Left lung (tissue), 10 donors: Measurements from ENCODE around the gene CPNE4. TPM values are rescaled to one million over a fixed set of nuclear protein-coding genes. Genes with fewer than 3 reads are reported as not detected.

Experiments
- ATAC-seq: fragments of 200-7000 bp; cut with Tn5 transposase; one replicate; pipeline ENCODE4 v1.9.1; 2020; ENCODE audit warnings: moderate library complexity
- DNase-seq, 4 donors: peaks; one replicate each; pipeline ENCODE4 v3.0.0-alpha.2; 2013 to 2020
- H3K27ac ChIP-seq, 2 donors: fragments of 200-600 bp; sonication (generic) in 1 of 2; one replicate each; pipeline versions ENCODE4 v1.5.0 to v1.8.0; 2020 to 2021
- H3K27me3 ChIP-seq, 2 donors: fragments of 200-600 bp; sonication (generic) in 1 of 2; one replicate each; pipeline versions ENCODE4 v1.5.0 to v1.8.0; 2020 to 2021
- H3K36me3 ChIP-seq, 2 donors: fragments of 200-600 bp; sonication (generic) in 1 of 2; one replicate each; pipeline versions ENCODE4 v1.5.0 to v1.8.0; 2020 to 2021
- H3K4me1 ChIP-seq, 2 donors: fragments of 200-600 bp; one replicate each; pipeline ENCODE4 v1.8.0; 2021
- H3K4me3 ChIP-seq, 2 donors: fragments of 200-600 bp; sonication (generic) in 1 of 2; one replicate each; pipeline versions ENCODE4 v1.5.0 to v1.8.0; 2020 to 2021; ENCODE audit warnings: mild to moderate bottlenecking in 1 of 2
- H3K9me3 ChIP-seq, 2 donors: fragments of 200-600 bp; sonication (generic) in 1 of 2; one replicate each; pipeline versions ENCODE4 v1.5.0 to v1.8.0; 2020 to 2021
- intact Hi-C, 2 donors: fragments of 100-400 bp; cut with DNase I; formaldehyde crosslinking; loops; one replicate each; pipeline versions ENCODE4 v1.11.2 to v1.14.2; 2022
- polyA plus RNA-seq, 6 donors: library from polyadenylated mRNA; unstranded; fragments of 120-200 nt; gene quantifications; one replicate each; pipeline ENCODE4 v1.2.1, GENCODE V29; 2013; ENCODE audit not compliant: insufficient read length in 6 of 6
- total RNA-seq, 2 donors: library from RNA; stranded (reverse); fragmentation: NEBNext Ultra II Directional; extraction: Animal tissue kit (Norgen Biotek cat#: 25700); gene quantifications; one replicate each; pipeline ENCODE4 v1.2.1, GENCODE V29; 2021
- TF ChIP-seq, protein P1 (sequence below), 2 donors: fragments of 200-600 bp; sonication (generic) in 1 of 2; IDR thresholded peaks; one replicate each; pipeline versions ENCODE4 v1.5.0 to v1.8.0; 2021; ENCODE audit warnings: antibody characterized with exemption in 2 of 2
- donor health status: DM: no; HTN: yes; CAD: no.
- donor health status: DM: no; HTN: no; CAD: no.

Gene CPNE4
- total and polyA plus RNA-seq, 8 donors = 0.24 to 2.1 (median 0.85) TPM

DNA sequence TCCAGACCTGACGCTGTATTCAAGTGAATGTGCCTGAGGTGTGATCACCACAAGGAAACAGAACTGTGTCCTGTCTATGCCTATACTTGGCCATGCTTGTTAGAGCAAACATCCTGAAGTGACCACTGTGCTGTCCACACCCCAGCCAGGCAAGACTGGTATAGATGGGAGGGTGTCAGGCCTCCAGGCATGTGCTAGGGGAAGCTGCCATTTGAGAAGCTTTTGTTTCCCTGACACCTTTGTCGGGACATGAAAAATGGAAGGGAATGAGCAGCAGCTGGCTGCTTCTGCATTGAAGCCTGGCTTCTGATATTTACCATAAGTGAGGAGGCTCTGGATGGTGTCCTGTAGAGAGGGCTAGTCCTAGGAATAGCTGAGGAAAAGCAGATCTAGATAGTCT lies 106.2 kb downstream of the CPNE4 start:
- H3K9me3 ChIP-seq = no peaks in the 10 kb centered on the region

DNA sequence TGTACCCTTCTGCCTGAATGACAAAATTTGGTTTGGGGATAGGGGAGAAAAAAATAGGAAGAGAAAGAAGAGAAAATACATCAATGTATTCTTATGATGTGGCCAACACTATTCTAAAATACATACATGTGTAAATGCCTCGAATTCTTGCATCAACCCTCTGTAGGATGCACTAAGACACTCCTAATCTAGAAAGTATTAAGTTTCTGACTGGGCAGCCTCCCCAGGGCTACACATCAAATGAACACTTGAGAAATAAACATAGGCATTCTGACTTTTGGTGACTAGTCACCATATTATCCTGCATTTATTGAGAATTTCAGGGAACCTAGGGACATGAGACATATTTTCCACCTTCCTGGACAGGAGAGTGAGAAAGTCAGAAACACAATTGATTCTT lies 109.2 kb downstream of the CPNE4 start:
- no peaks in the 10 kb centered on the region for H3K4me1 ChIP-seq
- no peak overlapping the region for H3K4me3 ChIP-seq
- H3K36me3 ChIP-seq = no peaks in the 10 kb centered on the region
- TF ChIP-seq, protein P1, sequence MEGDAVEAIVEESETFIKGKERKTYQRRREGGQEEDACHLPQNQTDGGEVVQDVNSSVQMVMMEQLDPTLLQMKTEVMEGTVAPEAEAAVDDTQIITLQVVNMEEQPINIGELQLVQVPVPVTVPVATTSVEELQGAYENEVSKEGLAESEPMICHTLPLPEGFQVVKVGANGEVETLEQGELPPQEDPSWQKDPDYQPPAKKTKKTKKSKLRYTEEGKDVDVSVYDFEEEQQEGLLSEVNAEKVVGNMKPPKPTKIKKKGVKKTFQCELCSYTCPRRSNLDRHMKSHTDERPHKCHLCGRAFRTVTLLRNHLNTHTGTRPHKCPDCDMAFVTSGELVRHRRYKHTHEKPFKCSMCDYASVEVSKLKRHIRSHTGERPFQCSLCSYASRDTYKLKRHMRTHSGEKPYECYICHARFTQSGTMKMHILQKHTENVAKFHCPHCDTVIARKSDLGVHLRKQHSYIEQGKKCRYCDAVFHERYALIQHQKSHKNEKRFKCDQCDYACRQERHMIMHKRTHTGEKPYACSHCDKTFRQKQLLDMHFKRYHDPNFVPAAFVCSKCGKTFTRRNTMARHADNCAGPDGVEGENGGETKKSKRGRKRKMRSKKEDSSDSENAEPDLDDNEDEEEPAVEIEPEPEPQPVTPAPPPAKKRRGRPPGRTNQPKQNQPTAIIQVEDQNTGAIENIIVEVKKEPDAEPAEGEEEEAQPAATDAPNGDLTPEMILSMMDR (IDR thresholded peaks at IDR 0.05) = no peak
- H3K27me3 ChIP-seq = no peaks in the 10 kb centered on the region
- H3K9me3 ChIP-seq = no peaks in the 10 kb centered on the region
- H3K27ac ChIP-seq = no peak overlapping the region
- ATAC-seq (no peak), DNase-seq (no peak)
- intact Hi-C loops = no loop called here

More for the DNA sequence above, 106.2 kb downstream of the CPNE4 start:
- Histone ChIP-seq H3K36me3 (no peaks in the 10 kb centered on the region), H3K4me3 (no peak overlapping the region), H3K4me1 (no peaks in the 10 kb centered on the region), H3K27ac (no peak overlapping the region), H3K27me3 (no peaks in the 10 kb centered on the region)
- DNase-seq = no peak
- TF ChIP-seq, protein P1 (IDR thresholded peaks at IDR 0.05) = no peak
- ATAC-seq = no peak
- intact Hi-C loops = no loop called here

DNA sequence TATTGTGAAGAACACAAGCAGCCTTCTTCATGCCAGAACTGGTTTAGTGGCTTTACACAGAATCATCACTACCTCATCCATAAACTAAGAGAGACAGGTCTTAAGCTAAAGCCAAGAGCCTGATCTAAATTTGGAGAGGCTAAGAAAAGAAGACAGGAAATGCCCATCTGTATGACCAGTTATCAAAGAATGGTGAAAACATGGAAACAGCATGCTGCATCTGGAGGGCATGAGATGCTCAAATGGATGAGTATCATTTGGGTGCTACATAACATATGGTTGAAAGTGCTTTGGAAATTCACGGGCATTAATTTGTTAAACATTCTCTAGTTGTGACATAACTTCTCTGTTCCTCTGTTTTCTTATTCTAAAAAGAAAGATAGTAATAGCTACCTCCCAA lies 112.5 kb downstream of the CPNE4 start:
- Histone ChIP-seq H3K36me3 (no peaks in the 10 kb centered on the region), H3K4me1 (no peaks in the 10 kb centered on the region), H3K27ac (no peak overlapping the region), H3K4me3 (no peak overlapping the region), H3K27me3 (no peaks in the 10 kb centered on the region), H3K9me3 (no peaks in the 10 kb centered on the region)
- ATAC-seq (no peak), DNase-seq (no peak)
- intact Hi-C loops = no loop called here
- TF ChIP-seq, protein P1 (IDR thresholded peaks at IDR 0.05) = no peak

DNA sequence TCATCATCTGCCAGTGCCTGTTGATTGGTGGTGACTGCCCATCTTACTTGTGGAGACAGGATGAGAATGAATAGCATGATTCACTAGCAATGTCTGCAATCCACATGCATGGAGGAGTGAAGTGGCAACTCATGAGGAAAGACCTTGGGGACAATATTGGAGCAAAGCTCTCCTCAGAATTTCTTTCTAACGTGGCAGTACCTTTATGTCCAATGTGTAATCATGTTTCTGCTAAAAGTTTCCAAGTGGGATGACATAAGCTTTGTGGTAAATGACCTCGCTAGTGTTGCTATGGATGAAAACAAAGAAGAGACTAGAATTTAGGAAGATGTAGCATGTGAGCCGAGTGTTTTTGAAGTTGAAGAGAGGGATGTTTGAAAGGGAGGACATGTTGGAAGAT lies 117.8 kb downstream of the CPNE4 start:
- intact Hi-C loops = no loop called here
- no peak overlapping the region for H3K27ac ChIP-seq
- ATAC-seq (no peak), DNase-seq (no peak)
- no peaks in the 10 kb centered on the region for H3K9me3 ChIP-seq
- TF ChIP-seq, protein P1 (IDR thresholded peaks at IDR 0.05) = no peak
- no peak overlapping the region for H3K4me3 ChIP-seq
- no peaks in the 10 kb centered on the region for H3K36me3 ChIP-seq
- H3K4me1 ChIP-seq = no peaks in the 10 kb centered on the region
- no peaks in the 10 kb centered on the region for H3K27me3 ChIP-seq

DNA sequence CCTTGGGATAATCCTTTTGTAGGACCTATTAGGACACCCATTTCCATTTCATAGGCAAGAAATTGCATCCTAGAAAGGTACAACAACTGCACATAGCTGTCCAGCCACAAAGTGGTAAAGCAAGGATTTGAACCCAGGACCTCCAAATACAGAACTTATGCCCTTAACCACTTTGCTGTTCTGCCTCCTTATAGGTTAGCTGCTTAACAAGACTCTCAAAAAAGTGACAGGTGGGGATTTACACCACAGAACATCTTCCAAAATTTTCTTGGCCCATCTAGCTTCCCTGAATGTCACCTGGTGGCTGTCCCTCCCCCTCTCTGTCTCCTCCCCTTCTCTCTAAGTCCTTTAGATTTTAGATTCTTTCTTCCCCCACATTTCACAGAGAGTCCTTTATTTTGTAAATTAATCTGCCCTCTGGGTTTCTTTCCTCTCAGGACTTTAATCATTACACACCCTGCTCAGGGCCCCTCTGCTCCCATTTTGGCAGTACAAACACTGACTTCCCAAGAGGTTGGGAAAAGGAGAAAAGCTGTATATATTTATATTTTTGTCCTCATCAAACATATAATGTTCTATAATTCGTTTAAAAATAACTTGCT lies 120.6 kb downstream of the CPNE4 start:
- TF ChIP-seq, protein P1 (IDR thresholded peaks at IDR 0.05) = no peak
- DNase-seq (no peak), ATAC-seq (no peak)
- H3K4me1 ChIP-seq = no peaks in the 10 kb centered on the region
- H3K27me3 ChIP-seq = no peaks in the 10 kb centered on the region
- no peaks in the 10 kb centered on the region for H3K36me3 ChIP-seq
- H3K27ac ChIP-seq = no peak overlapping the region
- H3K4me3 ChIP-seq = no peak overlapping the region
- no peaks in the 10 kb centered on the region for H3K9me3 ChIP-seq
- intact Hi-C loops = no loop called here
